Left ventricle myocardium superior (tissue), 1 donor: Measurements from ENCODE around the gene TOLLIP. TPM values are rescaled to one million over a fixed set of nuclear protein-coding genes. Genes with fewer than 3 reads are reported as not detected.

Experiments used
- ATAC-seq: fragments of 200-7000 bp; cut with Tn5 transposase; one replicate; pipeline ENCODE4 v1.9.1; 2020; ENCODE audit warnings: mild to moderate bottlenecking, moderate library complexity
- DNase-seq: peaks from one replicate; pipeline ENCODE4 v3.0.0-alpha.2; 2020
- intact Hi-C: fragments of 100-400 bp; cut with micrococcal nuclease; formaldehyde crosslinking; loops from one replicate; pipeline ENCODE4 v1.11.0; 2022
- total RNA-seq: library from RNA; stranded (reverse); fragmentation: NEBNext Ultra II Directional; extraction: Animal tissue kit (Norgen Biotek cat#: 25700); gene quantifications from one replicate; pipeline ENCODE4 v1.2.1, GENCODE V29; 2021
- donor health status: DM: no; HTN: yes; CAD: no; lungs with severe emphysema.

Gene TOLLIP
- total RNA-seq, 1 donor from 2014 or later = 50.2 TPM

- intact Hi-C loops = no loop called here
- ATAC-seq (no peak), DNase-seq (no peak)
Measured at GRCh38 chr11:1302041-1302460, 7.4 kb downstream of the TOLLIP start.

DNA sequence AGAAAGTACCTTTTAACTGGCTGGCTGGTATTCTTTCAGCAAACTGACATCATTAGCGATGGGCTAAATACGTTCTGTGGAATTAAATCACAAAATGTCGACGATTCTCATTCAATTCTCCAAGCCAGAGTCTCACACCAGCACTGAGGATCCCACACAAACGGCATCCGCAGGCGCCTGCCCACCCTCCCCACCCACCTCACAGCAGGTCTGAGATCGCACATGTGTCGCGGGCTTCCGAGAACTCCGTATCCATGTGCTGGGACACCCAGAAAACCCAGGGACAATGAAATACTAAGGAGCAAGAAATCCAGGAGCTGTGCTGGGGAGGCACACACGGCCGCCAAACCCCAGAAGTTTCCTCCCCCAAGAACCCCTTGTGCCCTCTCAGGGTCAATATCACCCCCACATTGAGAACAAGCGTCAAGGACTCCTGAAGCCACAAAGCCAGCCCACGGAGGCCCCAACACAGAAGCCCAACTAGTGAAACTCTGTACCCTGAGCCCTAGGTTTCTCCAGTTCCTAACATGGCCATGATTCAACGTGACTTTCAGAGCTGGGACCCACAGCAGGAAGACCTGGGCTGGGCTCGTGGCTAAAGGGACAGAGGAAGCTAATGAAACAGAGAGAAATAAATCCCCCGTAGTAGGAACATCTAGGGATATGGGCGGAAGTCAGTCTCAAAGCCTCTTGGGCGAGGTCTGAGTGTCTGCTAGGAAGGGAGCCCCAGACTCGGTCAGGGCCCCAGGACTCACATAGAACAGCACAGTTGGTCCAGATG, 8.0 kb downstream of the TOLLIP start:
- no peak for DNase-seq
- intact Hi-C loops = no loop called here
- ATAC-seq = no peak

GRCh38 chr11:1300569-1301187, 8.8 kb downstream of the TOLLIP start:
- DNase-seq (no peak), ATAC-seq (no peak)
- intact Hi-C loops = no loop called here

GRCh38 chr11:1300121-1300520, 9.3 kb downstream of the TOLLIP start:
- DNase-seq (no peak), ATAC-seq (no peak)
- intact Hi-C loops = no loop called here

GRCh38 chr11:1299621-1300020, 9.8 kb downstream of the TOLLIP start:
- DNase-seq = peak; percentile 28
- intact Hi-C loops = no loop called here
- no peak for ATAC-seq

DNA sequence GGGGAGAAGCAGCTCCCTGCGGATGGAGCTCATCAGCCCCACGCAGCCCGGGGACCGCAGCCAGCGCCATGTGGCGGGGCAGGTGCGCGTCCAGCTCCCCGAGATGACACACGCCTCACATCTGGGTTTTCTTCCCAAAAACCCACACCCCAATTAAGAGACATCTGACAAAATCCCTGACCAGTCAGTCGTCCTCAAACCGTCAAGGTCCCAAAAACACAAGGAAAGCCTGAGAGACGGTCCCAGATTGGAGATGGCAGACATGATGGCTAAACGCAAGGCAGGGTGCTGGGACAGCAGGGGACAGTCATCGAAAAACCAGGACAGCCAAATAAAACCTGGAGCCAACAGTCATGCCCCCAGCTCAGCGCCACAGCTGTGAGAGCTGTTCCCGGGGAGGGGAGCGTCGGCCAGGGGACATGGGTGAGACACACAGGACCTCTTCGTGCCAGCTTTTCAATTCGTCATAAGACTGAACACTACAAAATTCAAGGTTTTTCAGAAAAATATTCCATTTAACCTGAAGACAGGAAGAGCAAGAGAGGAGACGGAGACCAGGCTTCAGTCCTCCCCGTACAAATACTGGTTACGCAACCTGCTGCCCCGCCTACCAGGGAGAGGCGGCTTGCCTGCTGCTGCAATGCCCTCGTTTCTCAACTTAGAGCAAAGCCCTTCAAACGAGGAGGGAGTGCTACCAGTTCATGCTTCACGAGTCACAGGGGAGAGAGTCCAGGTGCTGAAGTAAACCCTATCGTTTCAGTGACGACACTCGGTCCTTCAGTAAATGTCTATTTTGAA, 10.5 kb downstream of the TOLLIP start:
- peak; percentile 83 for ATAC-seq
- intact Hi-C loops = no loop called here
- DNase-seq = peak; percentile 85

GRCh38 chr11:1297576-1298473, 11.6 kb downstream of the TOLLIP start:
- DNase-seq = peak; percentile 59
- intact Hi-C loops = no loop called here
- ATAC-seq = peak; percentile 77

- ATAC-seq = no peak
- peak; percentile 24 for DNase-seq
- intact Hi-C loops = no loop called here
Measured at GRCh38 chr11:1297011-1297575, 12.3 kb downstream of the TOLLIP start.

DNA sequence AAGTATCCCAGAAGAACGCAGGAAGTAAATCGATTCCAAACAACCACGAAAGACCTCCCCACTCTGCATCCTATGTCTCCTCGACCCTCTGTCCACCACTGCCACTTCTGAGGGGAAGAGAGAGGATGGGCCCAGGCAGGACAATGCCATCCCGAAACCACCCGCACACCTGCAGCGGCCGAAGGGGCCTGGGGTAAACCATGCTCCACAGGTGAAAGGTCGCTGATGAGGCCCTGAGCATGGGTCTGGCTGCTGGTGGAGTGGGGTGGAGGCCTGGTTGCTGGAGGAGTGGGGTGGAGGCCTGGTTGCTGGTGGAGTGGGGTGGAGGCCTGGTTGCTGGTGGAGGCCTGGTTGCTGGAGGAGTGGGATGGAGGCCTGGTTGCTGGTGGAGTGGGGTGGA, 13.1 kb downstream of the TOLLIP start:
- intact Hi-C loops = no loop called here
- ATAC-seq (no peak), DNase-seq (no peak)

DNA sequence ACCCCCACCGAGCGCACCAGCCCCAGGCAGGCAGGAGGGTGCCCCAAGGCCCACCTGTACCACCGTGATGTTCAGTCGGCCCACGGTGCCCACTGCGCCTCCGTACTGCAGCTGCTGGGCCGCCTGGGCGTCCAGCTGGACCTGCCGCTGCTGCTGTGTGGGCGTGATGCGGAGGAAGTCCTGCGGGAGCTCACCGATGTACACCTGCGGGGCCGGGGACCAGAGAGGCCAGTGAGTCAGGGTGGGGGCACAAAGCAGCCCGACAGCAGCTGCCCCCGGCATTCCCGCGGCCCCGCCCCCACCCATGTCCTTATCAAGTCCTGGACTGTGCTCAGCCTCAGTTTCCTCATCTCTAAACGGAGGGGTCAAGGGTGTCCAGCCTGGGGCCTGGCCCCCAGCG, 13.8 kb downstream of the TOLLIP start:
- intact Hi-C loops = no loop called here
- no peak for ATAC-seq
- no peak for DNase-seq

DNA sequence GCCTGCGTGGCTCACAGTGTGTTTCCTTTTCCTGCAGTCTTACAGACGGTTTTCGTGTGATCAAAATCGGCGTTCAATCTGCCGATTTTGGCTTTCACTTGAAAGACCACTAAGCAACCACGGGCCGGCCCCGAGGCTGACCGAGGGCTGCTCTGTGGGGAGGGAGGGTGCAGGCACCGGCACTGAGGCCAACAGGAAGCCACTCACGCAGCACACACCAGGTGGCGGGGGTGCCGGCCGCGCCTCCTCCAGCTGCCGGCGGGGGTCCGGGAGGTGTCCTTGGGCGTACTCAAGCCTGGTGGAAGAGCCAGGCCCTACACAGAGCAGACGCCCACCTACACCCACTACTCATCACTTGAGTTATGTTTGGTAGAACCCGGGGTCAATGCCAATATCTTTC, 14.3 kb downstream of the TOLLIP start:
- intact Hi-C loops = no loop called here
- DNase-seq (peak; percentile 25), ATAC-seq (no peak)

- intact Hi-C loops = no loop called here
- DNase-seq (peak; percentile 31), ATAC-seq (no peak)
Measured at GRCh38 chr11:1293619-1294015, 15.8 kb downstream of the TOLLIP start.

DNA sequence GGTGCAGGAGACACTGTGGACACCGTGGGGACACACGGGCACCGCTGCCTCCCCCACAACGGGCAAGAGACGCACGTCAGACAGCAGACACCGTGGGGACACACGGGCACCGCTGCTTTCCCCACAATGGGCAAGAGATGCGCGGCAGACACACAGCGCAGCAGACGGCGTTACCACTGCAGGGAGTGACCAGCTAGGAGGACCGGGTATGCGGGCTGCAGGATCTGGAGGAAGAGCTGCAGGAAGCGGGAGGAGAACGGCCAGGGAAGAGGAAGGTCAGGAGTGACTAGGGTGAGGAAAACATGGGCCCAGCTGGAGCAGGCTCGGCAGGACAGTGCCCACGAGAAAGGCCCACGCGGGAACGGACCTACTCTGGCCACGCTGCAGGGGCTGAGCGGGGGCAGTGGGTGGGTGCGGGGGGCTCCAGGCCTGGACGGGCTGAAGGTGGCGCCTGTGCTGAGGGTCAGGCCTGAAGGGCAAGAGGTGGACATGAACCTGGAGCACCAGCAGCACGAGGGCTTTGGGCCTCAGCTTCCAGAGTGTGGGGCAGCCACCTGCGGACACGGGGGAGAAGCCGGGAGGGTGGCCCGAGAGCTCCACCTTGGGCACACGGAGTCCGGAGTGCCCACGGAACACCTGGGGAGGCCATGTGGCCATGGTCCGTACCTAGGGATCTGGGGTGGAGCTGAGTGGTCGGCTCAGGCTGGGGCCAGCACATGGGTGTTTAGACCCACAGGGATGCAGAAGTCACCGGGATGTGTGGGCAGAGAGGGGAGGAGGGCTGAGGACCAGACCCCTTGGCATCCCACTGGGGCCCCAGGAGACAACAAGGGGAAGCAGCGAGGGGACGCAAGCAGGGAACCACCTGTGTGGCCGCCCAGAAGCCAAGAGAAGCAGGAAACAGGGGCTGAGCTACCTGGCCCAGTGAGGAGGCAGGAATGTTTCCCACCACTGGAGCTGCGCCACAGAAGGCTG, 16.5 kb downstream of the TOLLIP start:
- peak; percentile 18 for DNase-seq
- intact Hi-C loops = no loop called here
- ATAC-seq = no peak

DNA sequence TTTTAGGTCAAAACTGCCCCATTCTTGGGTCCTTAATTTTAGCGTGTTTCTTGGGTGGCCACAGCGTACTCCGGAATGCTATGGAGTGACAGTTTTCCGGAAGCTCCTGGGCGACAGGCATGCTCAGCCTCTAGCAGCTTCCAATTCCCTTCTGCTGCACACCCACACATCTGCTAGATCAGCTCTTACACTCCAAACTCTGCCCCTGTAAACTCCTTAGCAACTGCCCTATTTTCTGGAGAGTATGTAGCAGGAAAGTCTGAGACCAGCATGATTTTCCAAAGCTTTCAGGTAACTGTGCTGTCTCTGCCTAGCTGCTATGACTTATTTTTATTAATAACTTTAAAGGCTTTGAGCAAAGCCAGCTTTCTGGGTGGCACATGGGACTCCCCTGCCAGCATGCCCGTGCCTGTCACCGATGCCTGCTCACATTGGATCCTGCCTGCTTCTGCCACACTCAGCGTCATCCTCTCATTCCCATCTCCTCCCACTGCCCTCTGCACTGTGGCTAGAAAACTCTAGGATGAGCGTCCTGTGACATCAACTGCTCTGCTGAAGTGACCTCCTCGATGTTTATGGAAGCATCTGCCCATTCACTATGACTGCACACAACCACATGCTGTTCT, 17.3 kb downstream of the TOLLIP start:
- no peak for ATAC-seq
- DNase-seq = peak; percentile 7
- intact Hi-C loops = no loop called here

DNA sequence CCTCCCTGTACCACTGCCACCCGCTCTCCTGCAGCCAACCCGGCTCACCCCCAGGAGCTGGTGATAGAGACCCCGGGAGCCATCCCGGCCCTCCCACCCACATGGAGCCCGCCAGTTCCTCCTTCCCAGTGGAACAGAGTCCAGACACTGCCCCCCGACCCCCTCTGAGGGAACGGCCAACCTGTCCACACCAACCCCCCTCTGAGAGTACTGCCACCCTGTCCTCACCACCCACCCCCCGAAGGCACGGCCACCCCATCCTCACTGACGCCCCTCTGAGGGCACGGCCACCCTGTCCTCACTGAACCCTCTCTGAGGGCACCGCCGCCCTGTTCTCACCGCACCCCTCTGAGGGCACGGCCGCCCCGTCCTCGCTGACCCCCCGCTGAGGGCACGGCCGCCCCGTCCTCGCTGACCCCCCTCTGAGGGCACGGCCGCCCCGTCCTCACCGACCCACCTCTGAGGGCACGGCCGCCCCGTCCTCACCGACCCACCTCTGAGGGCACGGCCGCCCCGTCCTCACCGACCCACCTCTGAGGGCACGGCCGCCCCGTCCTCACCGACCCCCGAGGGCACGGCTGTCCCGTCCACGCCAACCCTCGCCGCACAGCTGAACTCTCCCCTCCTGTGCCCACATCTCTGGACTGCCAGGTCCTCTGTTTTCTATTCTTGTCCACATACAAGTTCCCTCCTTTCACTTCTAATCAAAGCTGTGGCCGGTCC, 18.0 kb downstream of the TOLLIP start:
- intact Hi-C loops = no loop called here
- peak; percentile 16 for DNase-seq
- no peak for ATAC-seq
